Measurements from ENCODE around the gene RGCC.

Gene RGCC, protein sequence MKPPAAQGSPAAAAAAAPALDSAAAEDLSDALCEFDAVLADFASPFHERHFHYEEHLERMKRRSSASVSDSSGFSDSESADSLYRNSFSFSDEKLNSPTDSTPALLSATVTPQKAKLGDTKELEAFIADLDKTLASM

DNA sequence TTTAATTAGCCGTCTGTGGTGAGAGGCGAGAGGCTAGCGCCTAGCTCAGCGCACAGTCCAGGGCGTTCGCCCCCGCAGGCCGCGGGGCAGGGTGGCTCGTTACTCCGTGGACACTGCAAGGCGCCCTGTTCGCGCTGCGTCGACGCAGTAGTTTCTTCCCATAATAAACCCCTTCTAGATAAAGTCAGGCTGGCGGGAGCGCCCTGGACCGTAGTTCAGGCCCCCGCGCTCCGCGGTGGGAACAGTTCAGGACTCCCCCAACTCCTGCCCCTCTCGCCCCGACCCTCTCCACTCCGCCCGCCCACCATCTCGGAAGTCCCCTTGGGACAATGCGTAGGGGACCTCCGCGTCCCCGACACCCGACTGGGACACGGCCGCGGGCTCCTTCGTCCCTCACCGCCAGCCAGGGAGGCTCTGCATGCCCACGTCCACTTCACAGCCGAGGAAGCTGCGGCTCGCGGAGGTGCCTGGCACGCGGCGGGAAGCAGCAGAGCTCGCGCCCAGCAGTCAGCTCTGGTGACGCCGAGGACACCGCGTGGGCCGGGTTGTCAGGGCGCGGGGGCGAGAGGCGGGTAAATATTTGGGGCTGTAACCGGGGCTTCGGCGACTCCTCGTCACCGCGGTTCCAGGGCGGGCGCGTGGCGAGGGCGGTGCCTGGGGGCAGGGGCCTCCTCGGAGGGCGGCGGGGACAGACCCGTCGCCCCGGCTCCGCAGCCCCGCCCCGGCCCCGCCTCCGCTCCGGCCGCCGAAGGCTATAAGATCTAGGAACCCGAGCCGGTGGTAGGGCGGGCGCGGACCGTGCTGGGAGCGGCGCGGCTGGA lies at the start of gene RGCC:
Gene RGCC, plus strand, starts transcription at position 783 of the 821 bp plus-strand sequence. CDS start 158 bp downstream, outside the sequence.
- Histone ChIP-seq H3K9me3 (ENCODE audit: control insufficient read depth, insufficient read depth, low read length) (no peaks in the 10 kb centered on the region), H3K4me3 (ENCODE audit: low read length) (peak within 1 kb of the TSS; percentile 32), H3K27me3 (ENCODE audit: control insufficient read depth, insufficient read depth, low read length) (peaks cover 33% of the 10 kb centered on the region), H3K27ac (ENCODE audit: low read length) (no peak within 1 kb of the TSS), H3K36me3 (ENCODE audit: control insufficient read depth, insufficient read depth, low read length) (no peaks in the 10 kb centered on the region), H3K4me1 (ENCODE audit: control insufficient read depth, insufficient read depth, low read length) (no peaks in the 10 kb centered on the region)
- DNase-seq (ENCODE audit: low read depth, low spot score) = no peak
- no CpG with 5 or more reads among the region's 92 CpGs for WGBS (ENCODE audit: insufficient coverage, insufficient read length)

DNA sequence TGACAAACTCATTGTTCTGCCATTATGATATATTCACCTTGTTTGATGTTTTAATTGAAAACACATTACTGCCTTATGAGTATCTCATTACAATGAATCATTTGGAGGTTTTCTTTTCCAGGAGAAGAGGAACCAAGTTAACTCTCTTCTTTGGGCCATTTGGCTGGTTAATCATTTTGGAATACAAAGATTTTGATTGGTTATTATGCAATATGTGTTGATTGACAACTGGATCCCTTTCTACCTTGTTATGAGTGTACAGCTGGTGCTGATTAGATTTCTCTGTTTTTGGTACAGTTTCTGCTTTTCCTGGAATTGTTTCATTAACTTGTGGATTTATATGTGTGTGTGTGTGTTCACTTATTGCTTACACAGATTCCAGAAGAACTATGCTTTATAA lies 49.2 kb upstream of the RGCC start:
- DNase-seq (ENCODE audit: low read depth, low spot score) = no peak

DNA sequence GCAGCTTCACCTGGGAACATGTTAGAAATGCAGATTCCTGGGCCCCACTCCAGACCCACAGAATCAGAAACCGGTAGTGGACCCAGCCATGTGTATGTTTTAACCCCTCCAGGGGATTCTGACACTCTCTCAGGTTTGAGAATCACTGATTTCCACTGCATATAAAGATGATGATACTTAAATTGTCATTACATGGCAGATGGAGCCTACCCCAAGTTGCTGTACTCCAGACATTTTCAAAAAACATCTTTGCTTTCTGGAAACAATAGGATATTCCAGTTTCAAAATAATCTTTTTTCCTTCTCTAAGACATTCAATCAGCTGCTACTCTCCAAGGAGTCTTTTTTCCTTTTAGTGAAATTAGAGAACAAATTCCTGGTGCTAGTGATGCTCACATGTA lies 48.6 kb upstream of the RGCC start:
- DNase-seq (ENCODE audit: low read depth, low spot score) = no peak
- Histone ChIP-seq H3K4me1 (ENCODE audit: control insufficient read depth, insufficient read depth, low read length) (no peaks in the 10 kb centered on the region; the same call in 1 of the 2 replicates), H3K27ac (ENCODE audit: low read length) (no peak overlapping the region), H3K4me3 (ENCODE audit: low read length) (no peak overlapping the region), H3K36me3 (ENCODE audit: control insufficient read depth, insufficient read depth, low read length) (no peaks in the 10 kb centered on the region), H3K27me3 (ENCODE audit: control insufficient read depth, insufficient read depth, low read length) (no peaks in the 10 kb centered on the region), H3K9me3 (ENCODE audit: control insufficient read depth, insufficient read depth, low read length) (no peaks in the 10 kb centered on the region)
- no CpG with 5 or more reads among the region's 1 CpG for WGBS (ENCODE audit: insufficient coverage, insufficient read length)

More for the DNA sequence above, 49.2 kb upstream of the RGCC start:
- Histone ChIP-seq H3K36me3 (ENCODE audit: control insufficient read depth, insufficient read depth, low read length) (no peaks in the 10 kb centered on the region), H3K4me3 (ENCODE audit: low read length) (no peak overlapping the region), H3K9me3 (ENCODE audit: control insufficient read depth, insufficient read depth, low read length) (no peaks in the 10 kb centered on the region), H3K27me3 (ENCODE audit: control insufficient read depth, insufficient read depth, low read length) (no peaks in the 10 kb centered on the region), H3K27ac (ENCODE audit: low read length) (no peak overlapping the region), H3K4me1 (ENCODE audit: control insufficient read depth, insufficient read depth, low read length) (no peaks in the 10 kb centered on the region; the same call in 1 of the 2 replicates)

DNA sequence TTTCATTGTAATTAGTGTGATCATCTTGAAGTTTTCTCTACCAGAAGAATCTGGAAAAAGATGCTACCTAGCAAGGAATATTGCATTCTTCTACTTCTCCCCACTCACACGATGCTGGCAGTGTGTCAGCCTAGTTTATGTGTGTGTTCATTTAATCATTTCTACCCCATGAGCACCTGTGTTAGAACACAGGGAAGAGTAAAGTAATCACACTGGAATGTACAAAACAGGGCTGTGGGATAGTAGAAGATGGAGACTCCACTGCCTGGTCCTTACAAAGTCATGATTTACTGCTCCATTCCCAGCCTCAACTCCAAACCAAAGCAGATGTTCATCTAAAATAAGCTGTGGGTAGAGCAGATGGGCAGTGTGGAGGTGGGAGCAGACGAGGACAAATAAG lies 47.7 kb upstream of the RGCC start:
- WGBS (ENCODE audit: insufficient coverage, insufficient read length) = no CpG with 5 or more reads among the region's 2 CpGs
- DNase-seq (ENCODE audit: low read depth, low spot score) = no peak
- Histone ChIP-seq H3K4me3 (ENCODE audit: low read length) (no peak overlapping the region), H3K27me3 (ENCODE audit: control insufficient read depth, insufficient read depth, low read length) (no peaks in the 10 kb centered on the region), H3K27ac (ENCODE audit: low read length) (no peak overlapping the region), H3K4me1 (ENCODE audit: control insufficient read depth, insufficient read depth, low read length) (no peaks in the 10 kb centered on the region; the same call in 1 of the 2 replicates), H3K9me3 (ENCODE audit: control insufficient read depth, insufficient read depth, low read length) (no peaks in the 10 kb centered on the region), H3K36me3 (ENCODE audit: control insufficient read depth, insufficient read depth, low read length) (no peaks in the 10 kb centered on the region)

DNA sequence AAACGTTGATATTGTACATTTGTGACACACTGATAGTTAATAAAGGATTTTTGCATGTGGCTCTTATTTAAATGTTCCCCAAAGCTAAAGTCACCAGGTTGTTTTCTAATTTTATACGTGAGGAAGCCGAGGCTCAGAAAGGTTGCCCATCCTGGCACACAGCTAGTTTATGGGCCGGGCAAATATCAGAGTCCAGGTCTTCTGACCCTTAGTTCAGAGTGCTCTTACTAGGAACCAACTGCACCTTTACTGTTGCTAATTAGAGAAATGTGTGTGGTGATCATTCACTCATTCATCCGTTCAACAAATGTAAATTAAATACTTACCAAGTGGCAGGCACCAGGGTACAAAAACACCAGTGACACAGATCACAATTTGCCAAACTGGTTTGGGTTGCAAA lies 46.3 kb upstream of the RGCC start:
- WGBS (ENCODE audit: insufficient coverage, insufficient read length) = no CpG with 5 or more reads among the region's 5 CpGs
- no peak for DNase-seq (ENCODE audit: low read depth, low spot score)
- H3K27me3 ChIP-seq (ENCODE audit: control insufficient read depth, insufficient read depth, low read length) = no peaks in the 10 kb centered on the region
- no peaks in the 10 kb centered on the region for H3K9me3 ChIP-seq (ENCODE audit: control insufficient read depth, insufficient read depth, low read length)
- no peaks in the 10 kb centered on the region for H3K4me1 ChIP-seq (ENCODE audit: control insufficient read depth, insufficient read depth, low read length)
- no peak overlapping the region for H3K27ac ChIP-seq (ENCODE audit: low read length)
- H3K36me3 ChIP-seq (ENCODE audit: control insufficient read depth, insufficient read depth, low read length) = no peaks in the 10 kb centered on the region
- no peak overlapping the region for H3K4me3 ChIP-seq (ENCODE audit: low read length)

DNA sequence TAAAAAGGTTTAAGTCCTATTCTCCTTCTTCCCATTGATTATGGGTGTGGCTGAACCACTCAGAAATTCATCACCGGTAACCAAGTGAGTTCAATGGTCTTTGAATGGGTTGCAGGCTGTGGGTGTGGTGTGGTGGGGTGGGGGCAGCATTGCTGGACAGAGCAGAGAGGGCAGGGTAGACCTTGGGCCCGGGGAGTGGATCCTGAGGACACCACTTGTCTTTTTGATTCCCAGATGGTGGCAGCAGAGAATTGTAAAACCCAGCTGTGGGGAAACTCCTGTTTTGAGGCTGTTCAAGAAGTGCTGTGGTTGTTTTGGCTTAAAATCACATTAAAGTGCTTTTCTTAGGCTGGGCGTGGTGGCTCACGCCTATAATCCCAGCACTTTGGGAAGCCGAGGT lies 45.8 kb upstream of the RGCC start:
- Histone ChIP-seq H3K4me1 (ENCODE audit: control insufficient read depth, insufficient read depth, low read length) (no peaks in the 10 kb centered on the region), H3K27ac (ENCODE audit: low read length) (no peak overlapping the region), H3K27me3 (ENCODE audit: control insufficient read depth, insufficient read depth, low read length) (no peaks in the 10 kb centered on the region), H3K4me3 (ENCODE audit: low read length) (no peak overlapping the region), H3K9me3 (ENCODE audit: control insufficient read depth, insufficient read depth, low read length) (no peaks in the 10 kb centered on the region), H3K36me3 (ENCODE audit: control insufficient read depth, insufficient read depth, low read length) (no peaks in the 10 kb centered on the region)
- no CpG with 5 or more reads among the region's 5 CpGs for WGBS (ENCODE audit: insufficient coverage, insufficient read length)
- no peak for DNase-seq (ENCODE audit: low read depth, low spot score)

DNA sequence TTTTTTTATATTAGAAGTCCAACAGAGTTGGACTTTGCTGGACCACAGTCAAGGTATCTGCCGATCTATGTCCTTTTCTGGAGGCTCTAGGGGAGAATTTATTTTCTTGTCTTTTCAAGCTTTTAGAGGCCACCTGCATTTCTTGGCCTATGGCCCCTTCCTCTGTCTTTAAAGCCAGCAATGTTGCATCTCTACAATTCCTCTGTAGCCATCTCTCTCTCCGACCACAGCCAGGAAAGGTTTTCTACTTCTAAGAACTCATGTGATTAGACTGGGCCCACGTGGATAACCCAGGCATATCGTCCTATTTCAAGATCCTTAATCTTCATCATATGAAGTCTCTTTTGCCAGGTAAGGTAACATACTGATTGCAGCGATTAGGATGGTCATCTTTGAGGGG lies 43.5 kb upstream of the RGCC start:
- H3K4me3 ChIP-seq (ENCODE audit: low read length) = no peak overlapping the region
- no peaks in the 10 kb centered on the region for H3K36me3 ChIP-seq (ENCODE audit: control insufficient read depth, insufficient read depth, low read length)
- no peaks in the 10 kb centered on the region for H3K9me3 ChIP-seq (ENCODE audit: control insufficient read depth, insufficient read depth, low read length)

DNA sequence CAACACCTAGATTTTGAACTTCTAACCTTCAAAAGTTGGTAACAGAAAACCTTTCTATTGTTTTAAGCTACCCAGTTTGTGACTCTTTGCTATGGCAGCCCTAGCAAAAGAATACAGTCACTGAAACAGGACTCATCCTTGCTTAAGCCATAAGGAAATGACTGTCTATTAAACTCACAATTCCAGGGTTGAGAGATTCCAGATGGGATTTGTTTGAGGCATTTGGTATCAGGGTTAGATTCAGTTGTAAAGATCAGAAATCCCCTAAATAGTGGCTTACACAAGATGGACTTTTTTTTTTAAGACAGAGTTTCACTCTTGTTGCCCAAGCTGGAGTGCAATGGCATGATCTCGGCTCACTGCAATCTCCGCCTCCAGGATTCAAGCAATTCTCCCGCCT lies 41.1 kb upstream of the RGCC start:
- H3K36me3 ChIP-seq (ENCODE audit: control insufficient read depth, insufficient read depth, low read length) = no peaks in the 10 kb centered on the region
- DNase-seq (ENCODE audit: low read depth, low spot score) = no peak

More for the DNA sequence above, 43.5 kb upstream of the RGCC start:
- no CpG with 5 or more reads among the region's 5 CpGs for WGBS (ENCODE audit: insufficient coverage, insufficient read length)
- no peaks in the 10 kb centered on the region for H3K27me3 ChIP-seq (ENCODE audit: control insufficient read depth, insufficient read depth, low read length)
- H3K4me1 ChIP-seq (ENCODE audit: control insufficient read depth, insufficient read depth, low read length) = no peaks in the 10 kb centered on the region
- H3K27ac ChIP-seq (ENCODE audit: low read length) = no peak overlapping the region
- DNase-seq (ENCODE audit: low read depth, low spot score) = no peak

DNA sequence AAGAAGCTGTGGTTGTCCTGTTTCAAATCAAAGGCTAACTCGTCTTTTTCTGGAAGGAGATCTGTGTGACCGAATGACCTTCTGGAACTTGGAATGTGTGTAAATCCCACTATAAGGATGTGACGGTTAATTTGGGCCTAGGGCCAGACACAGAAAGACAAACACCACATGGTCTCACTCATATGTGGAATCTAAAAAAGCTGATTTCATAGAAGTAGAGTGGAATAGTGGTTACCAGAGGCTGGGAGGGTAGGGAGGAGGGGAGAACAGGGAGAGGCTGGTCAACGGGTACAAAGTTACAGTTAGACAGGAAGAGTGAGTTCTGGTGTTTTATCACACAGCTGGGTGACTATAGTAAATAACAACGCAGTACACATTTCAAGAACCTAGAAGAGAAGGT lies 39.3 kb upstream of the RGCC start:
- H3K9me3 ChIP-seq (ENCODE audit: control insufficient read depth, insufficient read depth, low read length) = no peaks in the 10 kb centered on the region
- H3K36me3 ChIP-seq (ENCODE audit: control insufficient read depth, insufficient read depth, low read length) = no peaks in the 10 kb centered on the region
- no peak for DNase-seq (ENCODE audit: low read depth, low spot score)
- H3K27me3 ChIP-seq (ENCODE audit: control insufficient read depth, insufficient read depth, low read length) = no peaks in the 10 kb centered on the region
- H3K27ac ChIP-seq (ENCODE audit: low read length) = no peak overlapping the region
- H3K4me1 ChIP-seq (ENCODE audit: control insufficient read depth, insufficient read depth, low read length) = no peaks in the 10 kb centered on the region
- WGBS (ENCODE audit: insufficient coverage, insufficient read length) = no CpG with 5 or more reads among the region's 5 CpGs
- no peak overlapping the region for H3K4me3 ChIP-seq (ENCODE audit: low read length)

More for the DNA sequence above, 41.1 kb upstream of the RGCC start:
- Histone ChIP-seq H3K4me1 (ENCODE audit: control insufficient read depth, insufficient read depth, low read length) (no peaks in the 10 kb centered on the region), H3K27me3 (ENCODE audit: control insufficient read depth, insufficient read depth, low read length) (no peaks in the 10 kb centered on the region), H3K9me3 (ENCODE audit: control insufficient read depth, insufficient read depth, low read length) (no peaks in the 10 kb centered on the region), H3K4me3 (ENCODE audit: low read length) (no peak overlapping the region), H3K27ac (ENCODE audit: low read length) (no peak overlapping the region)
- no CpG with 5 or more reads among the region's 3 CpGs for WGBS (ENCODE audit: insufficient coverage, insufficient read length)

DNA sequence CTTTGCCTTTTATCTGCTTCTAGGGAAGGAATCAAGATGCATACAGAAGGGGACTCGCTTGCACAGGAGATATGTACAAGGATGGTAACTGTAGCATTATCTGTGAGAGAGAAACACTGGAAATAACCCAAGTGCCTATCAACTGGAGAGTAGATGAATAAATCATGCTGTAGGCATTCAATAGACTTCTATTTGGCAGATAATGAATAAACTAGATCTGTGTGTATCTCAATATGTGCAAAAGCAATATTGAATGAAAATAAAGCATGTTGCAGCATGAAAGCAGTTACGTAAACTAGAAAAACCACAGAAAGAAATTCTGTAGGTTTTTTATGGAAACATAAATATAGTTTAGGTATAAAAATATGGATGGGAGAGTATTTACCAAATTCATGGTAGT lies 38.6 kb upstream of the RGCC start:
- H3K9me3 ChIP-seq (ENCODE audit: control insufficient read depth, insufficient read depth, low read length) = no peaks in the 10 kb centered on the region
- WGBS (ENCODE audit: insufficient coverage, insufficient read length) = no CpG with 5 or more reads among the region's 2 CpGs
- no peaks in the 10 kb centered on the region for H3K36me3 ChIP-seq (ENCODE audit: control insufficient read depth, insufficient read depth, low read length)
- H3K4me1 ChIP-seq (ENCODE audit: control insufficient read depth, insufficient read depth, low read length) = no peaks in the 10 kb centered on the region
- DNase-seq (ENCODE audit: low read depth, low spot score) = no peak
- no peak overlapping the region for H3K4me3 ChIP-seq (ENCODE audit: low read length)
- H3K27me3 ChIP-seq (ENCODE audit: control insufficient read depth, insufficient read depth, low read length) = no peaks in the 10 kb centered on the region
- no peak overlapping the region for H3K27ac ChIP-seq (ENCODE audit: low read length)

DNA sequence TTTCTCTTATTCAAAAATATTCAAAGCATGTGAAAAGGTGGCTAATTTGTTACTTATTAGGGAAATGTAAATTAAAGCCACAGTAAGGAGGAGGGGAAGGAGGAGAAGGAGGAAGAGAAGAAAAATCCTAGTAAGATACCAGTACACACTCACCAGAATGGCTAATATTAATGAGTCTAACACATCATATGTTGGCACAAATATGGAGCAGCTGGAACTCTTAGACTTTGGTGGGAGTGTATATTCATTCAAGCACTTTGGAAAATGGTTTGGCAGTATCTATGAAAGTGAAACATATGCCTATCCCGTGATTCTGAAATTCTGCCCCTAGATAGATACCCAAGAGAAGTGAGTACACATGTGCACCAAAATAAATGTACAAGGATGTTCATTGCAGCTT lies 38.1 kb upstream of the RGCC start:
- DNase-seq (ENCODE audit: low read depth, low spot score) = no peak
- no peak overlapping the region for H3K27ac ChIP-seq (ENCODE audit: low read length)
- H3K4me3 ChIP-seq (ENCODE audit: low read length) = no peak overlapping the region
- H3K9me3 ChIP-seq (ENCODE audit: control insufficient read depth, insufficient read depth, low read length) = no peaks in the 10 kb centered on the region
- WGBS (ENCODE audit: insufficient coverage, insufficient read length) = no CpG with 5 or more reads among the region's 1 CpG
- no peaks in the 10 kb centered on the region for H3K27me3 ChIP-seq (ENCODE audit: control insufficient read depth, insufficient read depth, low read length)
- no peaks in the 10 kb centered on the region for H3K4me1 ChIP-seq (ENCODE audit: control insufficient read depth, insufficient read depth, low read length)
- H3K36me3 ChIP-seq (ENCODE audit: control insufficient read depth, insufficient read depth, low read length) = no peaks in the 10 kb centered on the region
